HL-60/S4 treated with retinoic acid at 250 ng/mL for 4 days and 3 days (cell line): ENCODE measurements around the gene CAVIN3.

Experiments
- in situ Hi-C: fragments of 300-500 bp; cut with MboI; formaldehyde crosslinking; loops from 2 replicates; pipeline ENCODE4 v1.7.0; 2022; ENCODE audit warnings: low sequenced_read_pairs

CAVIN3 gene

DNA sequence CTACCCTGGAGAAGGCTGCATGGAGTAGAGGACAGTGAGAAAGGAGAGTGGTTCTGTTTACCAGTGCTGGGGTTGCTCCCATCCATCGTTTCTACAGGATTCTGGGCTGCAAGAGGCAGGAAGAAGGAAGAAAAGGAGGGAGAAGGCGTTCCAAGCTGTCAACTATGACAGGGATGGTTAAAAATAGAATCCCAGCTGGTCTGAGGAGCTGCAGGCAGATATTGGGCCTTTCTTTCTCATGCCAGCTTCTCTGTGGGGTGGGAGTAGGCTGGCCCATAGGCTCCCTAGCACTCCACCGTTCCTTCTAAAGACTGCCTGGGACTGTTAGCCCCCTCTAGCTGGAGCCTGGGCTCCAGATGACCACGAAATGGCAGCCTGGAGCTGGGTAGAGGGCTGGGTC lies 47.1 kb downstream of the CAVIN3 start:
- in situ Hi-C loops, result no loop called here

DNA sequence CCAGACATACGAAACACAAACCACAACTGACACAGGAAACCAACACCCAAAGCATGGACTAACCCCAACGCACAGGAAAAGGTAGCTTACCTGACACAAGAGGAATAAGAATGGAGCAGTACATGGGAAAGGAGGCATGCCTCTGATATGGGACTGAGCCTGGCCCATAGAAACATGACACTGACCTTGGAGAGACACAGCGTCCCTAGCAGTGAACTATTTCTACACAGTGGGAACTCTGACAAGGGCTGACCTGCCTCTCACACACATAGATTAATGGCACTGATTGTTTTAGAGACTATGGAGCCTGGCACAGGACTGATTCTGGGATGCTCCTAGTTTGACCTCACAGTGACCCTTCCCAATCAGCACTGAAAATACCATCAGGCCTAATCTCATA lies 48.7 kb downstream of the CAVIN3 start:
- in situ Hi-C loops, result no loop called here

DNA sequence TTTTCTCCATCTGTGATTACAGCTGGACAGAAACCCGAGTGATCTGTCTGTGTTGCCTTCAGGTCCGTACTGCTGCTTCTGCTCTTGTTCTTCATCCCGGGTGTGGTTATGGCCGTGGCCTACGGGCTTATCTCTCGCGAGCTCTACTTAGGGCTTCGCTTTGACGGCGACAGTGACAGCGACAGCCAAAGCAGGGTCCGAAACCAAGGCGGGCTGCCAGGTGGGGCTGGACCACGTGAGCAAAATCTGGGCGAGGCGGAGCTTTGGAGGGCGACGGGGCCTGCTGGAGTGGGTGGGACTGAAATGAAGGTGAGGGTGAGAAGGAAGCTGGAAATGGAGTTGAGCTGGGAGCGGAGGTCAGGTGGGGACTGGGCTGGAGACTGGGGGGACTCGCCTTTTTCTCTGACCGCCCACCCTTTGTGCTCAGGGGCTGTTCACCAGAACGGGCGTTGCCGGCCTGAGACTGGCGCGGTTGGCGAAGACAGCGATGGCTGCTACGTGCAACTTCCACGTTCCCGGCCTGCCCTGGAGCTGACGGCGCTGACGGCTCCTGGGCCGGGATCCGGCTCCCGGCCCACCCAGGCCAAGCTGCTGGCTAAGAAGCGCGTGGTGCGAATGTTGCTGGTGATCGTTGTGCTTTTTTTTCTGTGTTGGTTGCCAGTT lies 49.6 kb downstream of the CAVIN3 start:
- in situ Hi-C loops, result no loop called here

DNA sequence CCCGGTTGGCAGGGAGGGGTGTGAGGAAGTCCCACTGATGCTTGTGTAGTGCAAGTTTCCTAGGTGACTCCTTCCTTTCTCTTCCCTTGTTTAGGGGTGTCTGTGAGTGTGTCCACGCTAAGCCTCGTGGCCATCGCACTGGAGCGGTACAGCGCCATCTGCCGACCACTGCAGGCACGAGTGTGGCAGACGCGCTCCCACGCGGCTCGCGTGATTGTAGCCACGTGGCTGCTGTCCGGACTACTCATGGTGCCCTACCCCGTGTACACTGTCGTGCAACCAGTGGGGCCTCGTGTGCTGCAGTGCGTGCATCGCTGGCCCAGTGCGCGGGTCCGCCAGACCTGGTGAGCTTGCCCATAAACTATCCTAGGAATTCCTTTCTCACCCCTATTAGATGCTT lies 50.3 kb downstream of the CAVIN3 start:
- in situ Hi-C loops, result no loop called here
